Measurements from ENCODE around the gene KCNMA1.
A peak's percentile ranks its signal among the peaks of the same experiment; 100 is the strongest.

The KCNMA1 gene

GRCh38 chr10:77226853-77227565, 410.6 kb downstream of the KCNMA1 start:
- DNase-seq, result no peak

- peak; percentile 25 for DNase-seq
These were observed 411.2 kb downstream of the KCNMA1 start for GRCh38 chr10:77226452-77226851.

GRCh38 chr10:77226020-77226419, 411.6 kb downstream of the KCNMA1 start:
- no peak for DNase-seq

GRCh38 chr10:77223526-77224460, 413.8 kb downstream of the KCNMA1 start:
- DNase-seq, result no peak

- DNase-seq, result no peak
These were observed 417.5 kb downstream of the KCNMA1 start for GRCh38 chr10:77220150-77220549.

GRCh38 chr10:77219046-77219445, 418.6 kb downstream of the KCNMA1 start:
- no peak for DNase-seq

GRCh38 chr10:77214799-77215198, 422.8 kb downstream of the KCNMA1 start:
- no peak for DNase-seq

GRCh38 chr10:77212632-77213031, 425.0 kb downstream of the KCNMA1 start:
- DNase-seq, result no peak

GRCh38 chr10:77210645-77211044, 427.0 kb downstream of the KCNMA1 start:
- no peak for DNase-seq

GRCh38 chr10:77208684-77209256, 428.8 kb downstream of the KCNMA1 start:
- DNase-seq, result no peak

- DNase-seq, result no peak
These were observed 429.8 kb downstream of the KCNMA1 start for GRCh38 chr10:77207828-77208185.

- DNase-seq, result no peak
These were observed 430.3 kb downstream of the KCNMA1 start for GRCh38 chr10:77207182-77207827.

GRCh38 chr10:77205135-77205534, 432.5 kb downstream of the KCNMA1 start:
- no peak for DNase-seq

GRCh38 chr10:77204171-77204570, 433.4 kb downstream of the KCNMA1 start:
- no peak for DNase-seq

GRCh38 chr10:77202857-77203256, 434.8 kb downstream of the KCNMA1 start:
- DNase-seq, result no peak

GRCh38 chr10:77201135-77202106, 436.2 kb downstream of the KCNMA1 start:
- DNase-seq, result no peak

- no peak for DNase-seq
These were observed 440.1 kb downstream of the KCNMA1 start for GRCh38 chr10:77197544-77197943.

GRCh38 chr10:77196614-77197013, 441.0 kb downstream of the KCNMA1 start:
- no peak for DNase-seq

- no peak for DNase-seq
These were observed 442.5 kb downstream of the KCNMA1 start for GRCh38 chr10:77195101-77195500.

GRCh38 chr10:77193001-77193400, 444.6 kb downstream of the KCNMA1 start:
- no peak for DNase-seq

- no peak for DNase-seq
These were observed 445.2 kb downstream of the KCNMA1 start for GRCh38 chr10:77192402-77192801.
